ENCODE results near the gene CHRDL1.

DNA sequence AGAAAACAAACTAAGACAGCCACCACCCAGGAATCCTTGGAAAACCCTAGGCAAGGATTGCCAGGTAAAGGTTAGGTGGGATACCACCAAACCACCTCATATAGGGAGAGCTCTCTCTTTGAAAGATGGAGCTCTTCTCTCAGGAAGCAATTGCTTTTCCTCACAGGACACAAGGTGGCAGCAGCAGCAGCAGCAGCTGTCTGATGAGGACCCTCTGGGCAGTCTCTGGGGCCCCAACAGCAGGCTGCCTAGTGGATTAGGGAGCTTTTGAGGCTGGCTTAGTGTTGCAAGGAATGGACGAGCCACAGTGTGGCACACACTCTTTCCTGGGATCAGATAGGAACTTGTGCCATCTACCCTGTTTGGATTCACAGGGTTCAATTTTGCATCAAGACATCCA, 41.4 kb upstream of the CHRDL1 start:
- TF ChIP-seq, protein P1, sequence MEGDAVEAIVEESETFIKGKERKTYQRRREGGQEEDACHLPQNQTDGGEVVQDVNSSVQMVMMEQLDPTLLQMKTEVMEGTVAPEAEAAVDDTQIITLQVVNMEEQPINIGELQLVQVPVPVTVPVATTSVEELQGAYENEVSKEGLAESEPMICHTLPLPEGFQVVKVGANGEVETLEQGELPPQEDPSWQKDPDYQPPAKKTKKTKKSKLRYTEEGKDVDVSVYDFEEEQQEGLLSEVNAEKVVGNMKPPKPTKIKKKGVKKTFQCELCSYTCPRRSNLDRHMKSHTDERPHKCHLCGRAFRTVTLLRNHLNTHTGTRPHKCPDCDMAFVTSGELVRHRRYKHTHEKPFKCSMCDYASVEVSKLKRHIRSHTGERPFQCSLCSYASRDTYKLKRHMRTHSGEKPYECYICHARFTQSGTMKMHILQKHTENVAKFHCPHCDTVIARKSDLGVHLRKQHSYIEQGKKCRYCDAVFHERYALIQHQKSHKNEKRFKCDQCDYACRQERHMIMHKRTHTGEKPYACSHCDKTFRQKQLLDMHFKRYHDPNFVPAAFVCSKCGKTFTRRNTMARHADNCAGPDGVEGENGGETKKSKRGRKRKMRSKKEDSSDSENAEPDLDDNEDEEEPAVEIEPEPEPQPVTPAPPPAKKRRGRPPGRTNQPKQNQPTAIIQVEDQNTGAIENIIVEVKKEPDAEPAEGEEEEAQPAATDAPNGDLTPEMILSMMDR (IDR thresholded peaks at IDR 0.05): no peak
- TF ChIP-seq POLR2A (IDR thresholded peaks at IDR 0.05): no peak
